GM18502 (cell line): ENCODE data around the gene TAP1.
"Not testable (repeated sequence)": the region's sequence is repeated elsewhere in the genome, so short reads cannot be mapped to it uniquely, and the experiment has no call there.

Experiments used
- ATAC-seq: cut with Tn5 transposase; IDR thresholded peaks from one replicate; pipeline ENCODE4 v1.9.1; 2021; ENCODE audit warnings: mild to moderate bottlenecking; ENCODE audit not compliant: unreplicated experiment, poor library complexity

Gene TAP1

DNA sequence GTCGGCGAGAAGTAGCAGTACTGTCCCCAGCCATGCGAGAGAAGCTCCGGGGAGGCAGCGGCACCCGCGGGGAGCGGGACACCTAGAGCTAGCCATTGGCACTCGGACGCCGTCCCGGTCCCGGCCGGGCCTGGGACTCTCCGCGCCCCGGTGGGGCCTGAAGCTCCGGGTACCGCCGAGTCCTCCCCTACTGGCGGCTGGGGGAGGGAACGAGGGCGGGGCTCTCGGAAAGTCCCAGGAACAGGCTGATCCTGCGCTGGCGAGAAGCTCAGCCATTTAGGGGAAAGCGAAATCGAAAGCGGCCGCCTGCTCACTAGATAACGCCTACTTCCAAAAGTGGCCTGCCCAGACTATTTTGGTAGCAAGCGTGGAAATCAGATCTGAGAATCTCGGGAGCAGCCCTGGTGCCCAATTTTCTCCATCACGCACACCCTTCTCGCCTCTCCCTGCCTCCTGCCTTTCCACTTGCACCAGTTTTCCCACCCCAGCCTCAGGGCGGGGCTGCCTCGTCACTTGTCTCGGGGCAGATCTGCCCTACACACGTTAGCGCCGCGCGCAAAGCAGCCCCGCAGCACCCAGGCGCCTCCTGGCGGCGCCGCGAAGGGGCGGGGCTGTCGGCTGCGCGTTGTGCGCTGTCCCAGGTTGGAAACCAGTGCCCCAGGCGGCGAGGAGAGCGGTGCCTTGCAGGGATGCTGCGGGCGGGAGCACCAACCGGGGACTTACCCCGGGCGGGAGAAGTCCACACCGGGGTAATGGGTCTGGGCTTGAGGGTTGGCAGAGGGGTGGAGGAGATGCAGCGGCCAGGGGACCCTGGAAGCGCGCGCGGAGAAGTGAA is at the start of gene TAP1, which contains the start of gene PSMB9:
Gene TAP1, minus strand, starts transcription at position 164 of the 835 bp plus-strand sequence. Its CDS starts 68 bp downstream, at position 96.
Gene PSMB9, plus strand, starts transcription at position 652 of the 835 bp plus-strand sequence. Its CDS starts 38 bp downstream, at position 690.
- peak; percentile 78 for ATAC-seq

DNA sequence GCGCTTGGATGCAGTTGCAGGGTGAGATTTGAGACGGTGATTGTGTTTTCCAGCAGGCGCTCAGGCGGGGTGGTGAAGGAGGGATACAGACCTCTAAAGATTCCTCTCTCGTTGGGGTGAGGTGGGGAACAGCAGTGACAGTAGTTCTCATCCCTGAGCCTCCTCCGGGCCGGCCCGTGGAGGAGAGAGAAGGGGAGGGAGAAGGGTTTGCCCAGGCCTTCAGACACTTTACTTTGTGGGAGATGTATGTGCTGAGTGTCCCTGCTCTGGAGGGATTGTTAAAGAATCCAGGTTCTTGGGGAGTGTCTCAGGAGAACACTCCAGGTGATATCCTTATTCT is 41.5 kb upstream of the TAP1 start:
- ATAC-seq, result peak; percentile 8

DNA sequence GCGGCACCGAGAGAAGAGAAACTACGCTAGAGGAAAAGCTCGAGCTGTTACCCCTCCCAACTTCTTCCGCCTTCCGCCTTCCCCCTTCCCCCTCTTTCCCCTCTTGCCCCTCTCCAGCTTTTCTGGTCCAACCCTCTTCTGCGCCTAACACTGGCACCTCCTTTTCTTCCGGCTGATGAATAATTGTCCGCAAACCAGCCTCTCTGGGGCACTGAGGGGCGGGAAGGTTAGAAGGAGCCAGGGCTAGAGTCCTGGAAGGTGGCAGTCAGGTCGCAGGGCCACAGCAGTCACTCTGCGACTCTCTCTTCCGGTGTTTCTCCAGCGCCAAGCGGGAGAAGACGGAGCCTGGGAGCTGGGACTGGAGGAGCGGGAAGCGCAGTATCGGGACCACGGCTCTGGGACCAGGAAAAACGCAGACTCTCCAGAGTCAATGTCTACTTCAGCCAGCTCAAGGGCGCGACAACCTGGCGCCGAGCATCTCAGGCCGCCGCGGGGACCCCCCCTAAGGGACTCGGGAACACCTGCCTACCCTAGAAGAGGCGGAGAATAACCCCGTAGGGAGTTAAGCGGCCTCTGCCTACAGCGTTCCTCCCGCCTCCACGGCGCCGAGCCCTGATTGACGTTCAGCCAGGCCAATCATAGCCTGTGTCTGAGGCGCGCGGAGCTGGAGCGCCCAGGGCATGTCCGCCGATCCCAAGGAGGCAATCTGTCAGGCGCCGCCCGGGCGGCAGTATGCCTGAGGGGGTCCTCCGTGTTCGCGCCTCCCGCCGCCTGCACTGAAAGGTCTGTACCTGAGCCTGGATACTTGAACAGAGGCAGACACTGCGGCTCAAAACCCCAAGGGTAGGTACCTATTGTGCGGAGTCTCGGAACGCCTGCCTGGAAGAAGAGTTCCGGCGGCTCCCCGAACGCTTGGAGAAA is 40.8 kb upstream of the TAP1 start:
- ATAC-seq, result peak; percentile 97

DNA sequence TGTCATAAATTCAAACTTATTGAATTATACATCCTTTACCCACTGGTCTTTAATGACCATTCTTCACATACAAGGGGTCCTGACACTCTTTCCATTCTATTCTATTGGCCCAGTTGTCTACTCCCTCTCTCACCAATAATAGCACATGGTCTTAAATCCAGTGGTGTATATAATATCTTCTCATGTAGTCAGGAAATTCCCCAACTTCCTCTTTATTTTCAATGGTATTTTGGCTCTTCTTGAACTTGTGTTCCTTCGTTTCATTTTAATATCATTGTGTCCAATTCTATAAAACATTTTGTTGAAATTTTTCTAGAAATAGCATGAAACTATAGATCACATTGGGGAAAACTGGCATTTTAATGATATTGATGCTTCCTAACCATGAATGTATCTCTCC is 37.3 kb upstream of the TAP1 start:
- ATAC-seq, result no peak

DNA sequence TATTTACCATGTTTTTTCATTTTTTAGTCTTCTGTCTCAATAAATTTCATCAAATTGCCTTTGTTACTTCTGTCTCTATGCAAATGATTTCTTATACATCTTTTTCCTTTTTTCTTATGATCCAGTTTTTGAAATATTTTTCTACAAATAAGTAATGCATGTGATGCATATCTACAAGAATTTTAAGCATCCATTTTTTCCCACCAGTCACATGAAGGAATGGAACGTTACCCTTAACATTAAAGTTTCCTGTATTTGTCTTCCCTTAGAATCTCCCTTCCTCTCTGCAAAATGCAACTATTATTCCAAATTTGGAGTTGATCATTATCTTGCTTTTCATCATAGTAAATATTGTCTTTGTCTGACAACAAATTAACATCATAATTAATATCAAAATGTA is 36.0 kb upstream of the TAP1 start:
- no peak for ATAC-seq

DNA sequence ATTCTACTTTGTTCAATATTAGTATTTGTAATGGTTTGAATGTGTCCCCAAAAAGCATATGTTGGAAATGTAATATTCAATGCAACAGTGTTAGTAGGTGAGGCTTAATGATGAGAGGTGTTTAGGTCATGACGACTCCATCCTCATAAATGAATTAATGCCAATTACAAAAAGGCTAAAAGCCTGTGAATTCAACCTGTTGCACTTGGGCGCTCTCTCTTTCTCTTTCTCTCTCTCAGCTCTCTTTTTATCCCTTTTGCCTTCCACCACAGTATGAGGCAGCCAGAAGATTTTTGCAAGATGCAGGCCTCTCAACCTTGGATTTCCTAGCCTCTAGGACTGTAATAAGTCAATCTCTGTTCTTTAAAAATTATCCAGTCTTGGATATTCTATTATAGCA is 35.1 kb upstream of the TAP1 start:
- ATAC-seq, result no peak

DNA sequence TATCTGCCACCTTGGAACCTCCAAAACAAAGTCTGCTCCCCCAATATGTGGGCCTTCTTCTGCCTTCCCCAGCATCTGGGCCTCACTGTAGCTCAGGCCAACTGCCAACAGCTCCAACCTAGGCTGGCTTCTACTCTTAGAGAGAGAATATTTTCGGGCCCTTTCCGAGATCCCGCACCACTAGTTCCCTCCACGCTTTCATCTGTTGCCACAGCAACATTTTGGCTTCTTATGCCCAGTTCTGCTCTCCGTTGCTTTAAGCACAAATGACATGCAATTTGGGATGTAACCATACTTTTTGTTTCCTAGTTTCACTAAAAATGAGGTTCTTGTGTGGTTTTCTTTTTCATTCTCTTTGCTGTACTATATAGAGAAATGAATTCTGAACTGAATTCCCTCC is 34.1 kb upstream of the TAP1 start:
- no peak for ATAC-seq

GRCh38 chr6:32886681-32887383 is 33.3 kb upstream of the TAP1 start:
- no peak for ATAC-seq

- ATAC-seq, result no peak
Measured at GRCh38 chr6:32885698-32886286, 32.3 kb upstream of the TAP1 start.

GRCh38 chr6:32883789-32884188 is 30.3 kb upstream of the TAP1 start:
- ATAC-seq, result no peak

DNA sequence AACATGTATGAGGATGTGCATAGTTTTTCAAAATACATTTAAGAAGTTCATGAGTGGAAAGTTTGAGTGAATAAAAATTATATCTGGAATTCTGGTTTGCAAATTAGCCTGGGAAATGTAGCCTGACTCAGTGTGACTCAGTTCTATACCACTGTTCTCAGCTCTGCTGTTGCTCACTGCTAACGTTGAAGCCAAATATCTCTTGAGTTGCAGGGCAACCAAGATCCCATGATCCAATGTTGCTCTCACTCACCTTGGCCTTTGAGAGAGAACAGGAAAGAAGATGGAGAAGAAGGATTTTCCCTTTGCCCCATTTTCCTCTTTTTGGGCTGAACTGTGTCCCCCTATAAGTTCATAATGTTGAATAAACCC is 29.4 kb upstream of the TAP1 start:
- no peak for ATAC-seq

DNA sequence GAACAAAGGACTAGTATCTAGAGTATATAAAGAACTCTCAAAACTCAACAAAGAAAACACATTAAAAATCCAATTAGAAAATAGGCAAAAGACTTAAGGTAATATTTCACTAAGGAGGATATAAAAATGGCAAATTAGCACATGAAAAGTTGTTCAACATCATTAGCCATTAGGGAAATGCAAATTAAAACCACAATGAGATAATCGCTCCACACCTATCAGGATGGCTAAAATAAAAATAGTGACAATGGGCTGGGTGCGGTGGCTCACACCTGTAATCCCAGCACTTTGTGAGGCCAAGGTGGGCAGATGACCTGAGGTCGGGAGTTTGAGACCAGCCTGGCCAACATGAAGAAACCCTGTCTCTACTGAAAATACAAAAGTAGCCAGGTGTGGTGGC is 27.5 kb upstream of the TAP1 start:
- not testable (repeated sequence) for ATAC-seq

- ATAC-seq, result no peak
Measured at GRCh38 chr6:32879691-32880090, 26.2 kb upstream of the TAP1 start.

DNA sequence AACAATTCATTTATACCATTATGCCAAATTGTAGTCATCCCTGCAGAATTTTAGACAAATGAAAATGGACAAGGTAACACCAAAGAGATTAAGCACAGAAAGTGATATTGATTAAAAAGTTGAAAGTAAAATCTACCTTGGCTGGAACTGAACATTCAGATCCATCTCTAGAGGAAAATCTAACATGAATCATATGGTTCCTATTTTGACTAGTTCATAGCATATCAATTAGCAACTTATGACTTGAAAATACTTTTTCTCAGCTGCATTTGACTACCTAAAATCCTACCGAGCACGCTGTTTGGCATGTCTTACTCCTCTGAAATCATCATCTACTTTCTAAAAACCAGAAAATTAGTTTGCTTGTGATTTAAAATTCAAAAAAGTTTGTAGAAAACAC is 23.1 kb upstream of the TAP1 start:
- no peak for ATAC-seq

GRCh38 chr6:32873947-32874346 is 20.4 kb upstream of the TAP1 start:
- not testable (repeated sequence) for ATAC-seq

GRCh38 chr6:32868257-32868788 is 14.8 kb upstream of the TAP1 start:
- no peak for ATAC-seq

GRCh38 chr6:32867554-32868256 is 14.2 kb upstream of the TAP1 start:
- no peak for ATAC-seq

DNA sequence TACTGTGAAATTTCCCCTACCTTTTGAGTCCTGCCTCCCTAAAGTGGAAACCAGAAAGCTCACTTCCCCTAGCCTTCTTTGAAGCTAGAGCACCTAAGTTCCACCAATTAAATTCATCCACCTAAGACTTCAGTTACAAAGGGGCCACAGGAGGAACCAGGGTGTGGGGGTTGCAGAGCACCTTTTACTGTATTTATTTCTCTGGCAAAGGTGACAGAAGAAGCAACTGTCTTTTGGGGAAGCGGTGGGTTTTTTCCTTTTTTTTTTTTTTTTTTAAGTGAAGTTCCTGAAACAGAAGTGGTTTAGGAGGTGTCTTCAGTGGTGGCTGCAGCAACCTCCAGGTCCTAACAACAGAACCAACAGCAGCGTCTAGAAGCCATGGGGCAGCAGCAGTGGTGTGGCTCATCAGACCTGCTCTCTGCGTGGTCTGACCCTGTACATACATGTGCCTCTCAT is 13.5 kb upstream of the TAP1 start:
- no peak for ATAC-seq

DNA sequence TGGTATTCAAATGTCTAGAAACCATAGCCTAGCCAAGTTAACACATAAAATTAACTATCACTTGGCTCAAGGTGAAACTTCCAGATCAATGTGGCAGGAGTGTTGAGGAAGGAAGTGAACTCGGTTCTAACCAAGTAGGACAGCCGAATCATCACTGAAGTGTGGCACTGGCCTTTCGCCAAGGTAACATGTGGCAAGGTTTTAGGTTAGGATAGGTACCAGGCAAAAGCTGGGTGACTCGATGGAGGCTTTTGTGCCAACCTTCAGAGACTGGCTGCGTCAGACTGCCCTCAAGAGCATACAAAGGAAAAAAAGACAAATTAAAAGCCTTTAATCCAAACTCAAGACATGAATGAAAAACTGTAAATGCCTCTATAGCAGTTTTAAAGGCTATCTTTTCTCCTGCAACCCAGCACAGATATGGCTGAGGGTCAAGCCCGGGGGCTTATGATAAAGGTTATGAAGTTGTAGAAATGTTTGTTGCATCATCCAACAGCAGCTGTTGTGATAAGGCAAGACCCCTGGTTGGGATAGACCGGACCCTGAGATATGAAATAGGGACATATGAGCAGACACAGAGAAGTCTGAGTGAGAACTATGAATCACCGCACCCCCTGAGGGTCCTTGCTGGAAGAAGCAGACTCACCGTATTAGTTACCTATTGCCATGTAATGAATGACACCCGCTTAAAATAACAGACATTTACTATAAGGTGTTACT is 12.4 kb upstream of the TAP1 start:
- ATAC-seq, result no peak
